GM12872 (cell line): ENCODE results near the gene LRP8.

Experiments used
- TF ChIP-seq, protein P1 (sequence below): IDR thresholded peaks from 3 replicates; pipeline ENCODE4 v1.5.1; 2011; ENCODE audit warnings: low read depth, mild to moderate bottlenecking, low read length, moderate library complexity; ENCODE audit not compliant: insufficient read depth

Gene LRP8

DNA sequence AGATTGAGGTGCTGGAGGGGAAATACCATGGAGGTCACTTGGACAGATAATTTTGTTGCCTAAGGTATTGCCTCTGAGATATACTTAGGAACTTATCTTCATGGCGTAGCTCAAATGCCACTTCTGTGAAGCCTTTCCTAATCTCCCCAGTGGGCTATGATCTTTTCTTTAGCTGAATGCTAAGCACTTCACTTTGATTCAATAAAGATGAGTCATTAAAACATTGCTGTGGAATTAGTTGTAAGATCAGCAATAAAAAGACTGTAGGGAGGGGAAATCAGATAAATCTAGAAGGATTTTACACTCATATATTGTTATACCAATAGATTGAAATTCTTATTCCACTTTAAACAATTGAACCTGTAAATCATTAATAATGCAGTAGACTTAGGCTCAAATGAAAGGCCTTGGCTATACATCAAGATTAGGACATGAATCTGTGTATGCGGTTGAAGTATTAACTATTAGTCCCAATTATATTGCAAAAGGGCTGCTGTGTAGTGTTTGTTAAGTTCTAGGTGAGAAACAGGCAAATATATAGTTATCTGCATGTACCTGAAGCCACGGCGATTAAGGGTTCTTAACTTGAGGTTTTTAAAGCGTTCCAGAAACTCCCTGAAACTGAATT lies 70.3 kb downstream of the LRP8 start:
- TF ChIP-seq, protein P1, sequence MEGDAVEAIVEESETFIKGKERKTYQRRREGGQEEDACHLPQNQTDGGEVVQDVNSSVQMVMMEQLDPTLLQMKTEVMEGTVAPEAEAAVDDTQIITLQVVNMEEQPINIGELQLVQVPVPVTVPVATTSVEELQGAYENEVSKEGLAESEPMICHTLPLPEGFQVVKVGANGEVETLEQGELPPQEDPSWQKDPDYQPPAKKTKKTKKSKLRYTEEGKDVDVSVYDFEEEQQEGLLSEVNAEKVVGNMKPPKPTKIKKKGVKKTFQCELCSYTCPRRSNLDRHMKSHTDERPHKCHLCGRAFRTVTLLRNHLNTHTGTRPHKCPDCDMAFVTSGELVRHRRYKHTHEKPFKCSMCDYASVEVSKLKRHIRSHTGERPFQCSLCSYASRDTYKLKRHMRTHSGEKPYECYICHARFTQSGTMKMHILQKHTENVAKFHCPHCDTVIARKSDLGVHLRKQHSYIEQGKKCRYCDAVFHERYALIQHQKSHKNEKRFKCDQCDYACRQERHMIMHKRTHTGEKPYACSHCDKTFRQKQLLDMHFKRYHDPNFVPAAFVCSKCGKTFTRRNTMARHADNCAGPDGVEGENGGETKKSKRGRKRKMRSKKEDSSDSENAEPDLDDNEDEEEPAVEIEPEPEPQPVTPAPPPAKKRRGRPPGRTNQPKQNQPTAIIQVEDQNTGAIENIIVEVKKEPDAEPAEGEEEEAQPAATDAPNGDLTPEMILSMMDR = no peak

DNA sequence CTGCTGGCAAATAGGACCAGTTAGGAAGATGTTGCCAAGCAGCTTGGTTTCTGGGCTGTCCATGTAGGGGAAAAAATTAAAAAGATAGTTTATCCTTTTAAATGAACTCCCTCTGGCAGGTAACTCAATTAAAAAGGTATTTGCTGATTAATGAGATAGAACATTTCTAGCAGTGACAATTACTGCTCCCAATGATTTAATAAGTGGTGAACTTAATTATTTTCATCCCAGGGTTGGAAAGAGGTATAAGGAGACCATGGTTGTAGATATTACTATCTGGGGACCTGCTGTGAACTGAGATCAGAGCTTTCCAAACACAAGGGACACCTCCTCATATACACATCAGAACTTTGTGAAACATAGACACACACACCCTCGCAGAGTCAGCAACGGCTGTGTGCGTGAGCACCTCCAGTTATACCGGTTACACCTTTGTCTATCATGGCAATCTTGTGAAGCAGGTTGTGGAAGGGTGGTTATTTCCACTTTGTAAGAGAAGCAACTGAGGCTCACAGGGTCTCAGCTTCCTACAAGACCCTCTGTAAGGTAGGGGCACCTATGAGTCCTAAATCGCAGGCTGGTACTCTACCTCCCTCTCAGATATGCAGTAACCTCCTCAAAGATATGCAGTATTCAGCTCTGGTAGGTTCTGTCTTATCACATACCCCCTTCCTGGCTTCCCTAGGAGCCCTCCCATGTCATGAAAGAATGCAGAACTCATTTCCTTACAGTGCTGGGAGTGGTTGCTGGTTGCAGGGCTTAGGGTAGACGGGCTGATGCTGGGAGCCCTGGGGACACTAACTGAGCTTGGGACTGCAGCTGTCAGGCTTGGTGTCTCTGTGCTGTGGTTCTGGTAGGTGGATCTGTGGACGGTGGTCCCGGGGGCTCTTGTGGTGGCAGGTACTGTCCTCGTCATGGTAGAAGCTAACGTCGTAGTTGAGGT lies 71.1 kb downstream of the LRP8 start:
- TF ChIP-seq, protein P1 = no peak

DNA sequence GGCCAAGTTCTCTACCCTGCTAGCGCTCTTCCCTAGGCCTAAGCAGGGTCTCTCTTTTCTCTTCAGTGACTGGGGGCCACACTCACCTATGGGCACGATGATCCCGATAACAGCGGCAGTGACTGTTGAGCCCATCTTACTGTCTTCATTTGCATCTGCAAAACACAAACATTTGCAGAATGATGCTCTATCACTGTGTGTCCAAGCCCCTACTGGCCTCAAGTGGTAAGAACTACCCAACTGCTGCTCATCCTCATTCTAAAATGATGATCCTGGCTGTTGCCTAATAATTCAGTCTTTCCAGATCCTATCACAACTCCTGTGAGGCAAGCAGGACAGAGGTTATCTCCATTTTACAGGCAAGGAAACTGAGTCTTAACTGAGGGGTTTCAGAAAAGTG lies 72.8 kb downstream of the LRP8 start:
- TF ChIP-seq, protein P1 = peak; percentile 26; the same call in 1 of the 3 replicates

DNA sequence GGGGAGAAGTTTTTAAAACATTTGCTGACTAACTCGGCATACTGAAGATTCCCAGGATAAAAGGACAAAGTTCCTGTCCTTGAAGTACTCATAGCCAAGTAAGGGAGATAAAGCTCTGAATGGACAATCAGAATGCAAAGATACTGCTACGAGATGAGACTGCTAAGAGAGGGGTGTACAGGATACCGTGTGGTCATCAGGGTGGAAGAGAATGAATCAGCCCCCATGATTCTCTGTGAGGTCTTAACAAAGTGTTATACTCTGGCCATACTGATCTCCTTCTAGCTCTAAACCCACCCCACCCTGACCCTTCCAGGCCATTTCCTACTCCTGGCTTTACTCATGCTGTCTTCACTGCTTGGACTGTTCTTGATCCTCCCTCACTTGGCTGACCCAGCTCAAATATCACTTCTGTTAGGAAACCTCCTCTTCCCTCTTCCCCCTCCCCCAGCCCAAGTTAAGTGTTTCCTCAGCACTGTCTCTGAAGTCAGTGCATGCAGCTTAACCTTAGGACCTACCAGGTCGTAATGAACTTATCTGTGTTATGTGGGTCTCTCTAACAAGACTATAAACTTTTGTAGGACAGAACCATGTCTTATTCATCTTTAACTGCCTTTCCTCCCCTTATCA lies 73.7 kb downstream of the LRP8 start:
- TF ChIP-seq, protein P1 = no peak

DNA sequence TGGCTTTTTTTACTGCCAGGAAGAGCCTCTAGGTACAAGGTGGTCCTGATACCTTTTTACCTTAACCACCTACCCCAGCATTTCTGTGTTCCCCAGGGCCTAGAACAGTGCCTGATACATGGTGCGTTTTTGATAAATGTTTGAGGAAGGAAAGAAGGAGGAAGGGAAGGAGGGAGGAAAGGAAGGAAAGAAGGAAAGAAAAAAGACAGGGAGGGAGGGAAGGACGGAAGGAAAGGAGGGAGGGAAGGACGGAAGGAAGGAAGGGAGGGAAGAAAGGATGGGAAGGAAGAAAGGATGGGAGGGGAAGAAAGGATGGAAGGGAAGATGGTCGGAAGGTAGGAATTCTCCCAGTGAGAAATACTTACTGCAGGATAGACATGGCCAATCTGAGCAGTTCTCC lies 77.5 kb downstream of the LRP8 start:
- TF ChIP-seq, protein P1 = no peak

DNA sequence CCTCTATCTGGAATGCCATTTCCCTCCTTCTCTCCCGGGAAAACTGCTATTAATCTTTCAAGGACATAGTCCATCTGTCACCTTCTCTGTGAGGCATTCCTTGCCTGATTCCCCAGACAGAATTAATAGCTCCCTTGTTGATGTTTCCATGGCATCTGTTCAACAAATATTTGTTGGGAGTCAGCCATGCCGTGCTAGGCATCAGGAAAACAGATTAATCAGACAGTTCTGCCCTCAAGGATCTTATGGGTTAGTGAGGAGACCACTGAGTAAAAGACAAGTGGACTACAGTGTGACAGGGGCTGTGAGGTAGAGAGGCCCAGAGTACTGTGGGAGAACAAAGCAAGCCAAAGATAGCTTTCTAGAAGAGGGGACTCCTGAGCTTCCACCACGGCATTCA lies 78.2 kb downstream of the LRP8 start:
- TF ChIP-seq, protein P1 = no peak

DNA sequence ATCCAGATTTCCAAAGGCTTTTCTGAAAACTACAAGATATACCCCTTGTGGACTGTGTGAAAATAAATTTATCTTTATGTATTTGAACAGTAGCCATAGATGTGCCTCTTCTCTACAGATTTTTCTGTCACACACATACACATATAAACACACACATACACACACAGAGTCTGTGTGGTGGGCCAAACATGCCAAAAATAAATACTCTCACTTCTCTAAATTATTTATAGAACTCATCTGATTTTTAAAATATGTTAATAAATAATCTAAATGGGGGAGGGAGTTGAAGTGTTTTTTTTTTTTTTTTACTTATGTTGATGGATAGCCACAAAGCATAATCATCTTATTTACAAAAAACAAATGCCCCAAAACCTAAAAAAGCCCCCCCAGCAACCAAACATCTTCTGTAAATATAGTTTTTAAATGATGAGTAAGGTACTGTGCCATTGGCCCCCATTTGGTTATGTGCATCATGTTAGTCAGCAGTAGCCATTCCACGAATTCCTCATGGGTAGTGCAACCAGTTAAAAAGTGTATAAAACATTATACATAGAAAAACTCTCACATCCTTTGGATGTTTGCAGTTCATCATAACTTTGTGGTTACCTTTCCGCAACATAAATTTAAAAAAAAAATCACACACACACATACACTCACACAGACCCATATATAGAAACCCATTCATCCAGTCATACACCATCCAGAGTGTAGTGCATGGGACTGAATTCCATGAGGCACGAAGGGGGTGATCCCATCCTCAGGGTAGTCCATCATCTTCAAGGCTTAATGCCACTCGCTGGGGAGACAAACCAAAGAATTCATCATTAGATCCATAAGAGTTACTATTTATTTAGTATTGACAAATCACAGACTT lies 81.4 kb downstream of the LRP8 start:
- TF ChIP-seq, protein P1 = no peak
